Colonic mucosa (tissue), 4 donors: ENCODE measurements around the gene MLXIPL. TPM values are rescaled to one million over a fixed set of nuclear protein-coding genes. Genes with fewer than 3 reads are reported as not detected.

ENCODE experiments used
- DNase-seq: peaks from one replicate; pipeline ENCODE4 v3.0.0-alpha.2; 2020
- H3K27ac ChIP-seq: fragments of 200-600 bp; one replicate; pipeline ENCODE4 v1.8.0; 2021
- H3K27me3 ChIP-seq: fragments of 200-600 bp; one replicate; pipeline ENCODE4 v1.8.0; 2021
- H3K36me3 ChIP-seq: fragments of 200-600 bp; one replicate; pipeline ENCODE4 v1.8.0; 2021
- H3K4me1 ChIP-seq: fragments of 200-600 bp; one replicate; pipeline ENCODE4 v1.8.0; 2021; ENCODE audit warnings: mild to moderate bottlenecking
- H3K4me3 ChIP-seq: fragments of 200-600 bp; one replicate; pipeline ENCODE4 v1.8.0; 2021
- H3K9ac ChIP-seq, 2 donors: one replicate each; pipeline ENCODE4 v1.7.0; 2013; ENCODE audit warnings: control low read depth in 2 of 2, low read depth in 2 of 2, low read length in 2 of 2
- H3K9me3 ChIP-seq: fragments of 200-600 bp; one replicate; pipeline ENCODE4 v1.8.0; 2021
- intact Hi-C: fragments of 100-400 bp; cut with DNase I; formaldehyde crosslinking; loops from one replicate; pipeline ENCODE4 v1.14.1; 2022
- total RNA-seq, 2 donors: library from RNA; stranded (reverse); fragmentation: NEBNext Ultra II Directional in 1 of 2; extraction: Animal tissue kit (Norgen Biotek cat#: 25700) in 1 of 2; gene quantifications; one replicate each; pipeline ENCODE4 v1.2.1, GENCODE V29; 2021
- TF ChIP-seq, protein P1 (sequence below): fragments of 200-600 bp; IDR thresholded peaks from one replicate; pipeline ENCODE4 v1.8.0; 2022; ENCODE audit warnings: antibody characterized with exemption, mild to moderate bottlenecking
- donor health status: healthy.
- donor health status: DM: no; HTN: no; CAD: no.
- donor health status: DM: no; HTN: no; CAD: no.

The MLXIPL gene
- total RNA-seq, 2 donors from 2014 or later, result 9.5 to 15.7 TPM

DNA sequence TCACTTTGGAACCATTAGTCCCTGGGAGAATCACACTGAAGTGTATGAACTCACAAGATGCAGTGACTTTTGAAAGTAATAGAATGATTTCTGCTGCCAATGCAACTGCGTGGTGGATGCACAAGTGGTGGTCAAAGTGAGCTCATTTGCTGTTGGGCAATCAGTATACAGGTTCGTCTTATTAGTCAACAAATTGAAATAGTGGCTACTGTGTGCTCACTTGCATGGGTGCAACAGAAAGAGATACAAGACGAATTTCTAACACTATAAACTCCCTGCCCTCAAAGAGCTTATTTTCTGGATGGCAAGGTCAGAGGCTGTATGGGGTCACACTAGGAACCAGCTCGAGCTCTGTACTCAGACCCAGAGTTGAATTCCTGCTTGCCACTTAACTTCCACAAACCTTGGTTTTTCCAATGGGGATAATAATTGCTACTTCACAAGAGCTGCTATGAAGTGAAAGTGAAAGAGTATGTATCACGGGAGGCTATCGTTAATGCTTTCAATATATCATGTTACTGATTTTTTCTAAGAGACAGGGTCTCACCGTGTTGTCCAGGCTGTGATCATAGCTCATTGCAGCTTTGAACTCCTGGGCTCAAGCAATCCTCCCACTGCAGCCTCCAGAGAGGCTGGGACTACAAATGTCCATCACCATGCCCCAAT, 58.5 kb downstream of the MLXIPL start:
- peak overlapping the region; percentile 28 for H3K4me3 ChIP-seq
- no peaks in the 10 kb centered on the region for H3K9me3 ChIP-seq
- H3K4me1 ChIP-seq, result no peaks in the 10 kb centered on the region
- no peak overlapping the region for H3K27ac ChIP-seq
- intact Hi-C loops, result no loop called here
- no peak for DNase-seq
- H3K9ac ChIP-seq, result peak overlapping the region in 1 of 2 donors; percentile 51
- peaks cover 6% of the 10 kb centered on the region for H3K36me3 ChIP-seq
- TF ChIP-seq, protein P1, sequence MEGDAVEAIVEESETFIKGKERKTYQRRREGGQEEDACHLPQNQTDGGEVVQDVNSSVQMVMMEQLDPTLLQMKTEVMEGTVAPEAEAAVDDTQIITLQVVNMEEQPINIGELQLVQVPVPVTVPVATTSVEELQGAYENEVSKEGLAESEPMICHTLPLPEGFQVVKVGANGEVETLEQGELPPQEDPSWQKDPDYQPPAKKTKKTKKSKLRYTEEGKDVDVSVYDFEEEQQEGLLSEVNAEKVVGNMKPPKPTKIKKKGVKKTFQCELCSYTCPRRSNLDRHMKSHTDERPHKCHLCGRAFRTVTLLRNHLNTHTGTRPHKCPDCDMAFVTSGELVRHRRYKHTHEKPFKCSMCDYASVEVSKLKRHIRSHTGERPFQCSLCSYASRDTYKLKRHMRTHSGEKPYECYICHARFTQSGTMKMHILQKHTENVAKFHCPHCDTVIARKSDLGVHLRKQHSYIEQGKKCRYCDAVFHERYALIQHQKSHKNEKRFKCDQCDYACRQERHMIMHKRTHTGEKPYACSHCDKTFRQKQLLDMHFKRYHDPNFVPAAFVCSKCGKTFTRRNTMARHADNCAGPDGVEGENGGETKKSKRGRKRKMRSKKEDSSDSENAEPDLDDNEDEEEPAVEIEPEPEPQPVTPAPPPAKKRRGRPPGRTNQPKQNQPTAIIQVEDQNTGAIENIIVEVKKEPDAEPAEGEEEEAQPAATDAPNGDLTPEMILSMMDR, result no peak
- H3K27me3 ChIP-seq, result no peaks in the 10 kb centered on the region

DNA sequence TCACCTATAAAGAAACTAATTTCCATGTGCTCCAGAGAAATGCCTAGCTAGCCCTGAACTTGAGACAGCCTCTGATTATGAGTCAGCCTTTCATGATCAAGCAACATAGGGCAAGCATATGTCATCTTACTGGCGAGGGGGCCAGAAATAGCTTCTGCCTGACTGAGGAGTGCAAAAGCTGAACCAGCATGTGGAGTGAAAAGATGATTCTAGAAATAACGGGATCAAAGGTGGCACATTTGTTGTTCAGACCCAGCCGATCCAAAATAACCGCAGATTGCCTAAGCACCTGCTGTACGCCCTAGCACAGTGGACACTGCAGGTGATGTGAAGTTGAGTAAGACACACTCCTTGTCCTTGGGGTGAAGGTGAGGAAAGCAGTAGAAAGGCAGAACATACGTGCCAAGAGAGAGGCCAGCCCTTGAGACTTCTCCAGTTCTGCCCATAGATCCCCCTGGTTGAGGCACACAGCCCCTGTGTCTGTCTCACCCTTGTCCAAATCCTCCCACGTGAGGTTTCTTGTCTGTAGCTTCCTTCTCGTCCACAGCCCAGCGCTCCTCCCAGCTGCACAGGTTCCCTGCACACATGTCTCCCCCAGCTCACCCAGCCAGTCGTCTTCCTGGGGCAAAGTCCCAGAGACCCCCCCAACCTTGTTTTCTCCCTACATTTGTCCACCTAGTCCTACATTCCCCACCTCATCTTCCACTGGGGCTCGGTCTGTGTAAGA, 64.0 kb downstream of the MLXIPL start:
- intact Hi-C loops, result no loop called here
- Histone ChIP-seq H3K36me3 (no peaks in the 10 kb centered on the region), H3K4me3 (no peak overlapping the region), H3K27me3 (no peaks in the 10 kb centered on the region), H3K9ac (no peak overlapping the region), H3K27ac (no peak overlapping the region), H3K4me1 (peaks cover 11% of the 10 kb centered on the region), H3K9me3 (no peaks in the 10 kb centered on the region)
- DNase-seq, result no peak
- TF ChIP-seq, protein P1, result no peak

DNA sequence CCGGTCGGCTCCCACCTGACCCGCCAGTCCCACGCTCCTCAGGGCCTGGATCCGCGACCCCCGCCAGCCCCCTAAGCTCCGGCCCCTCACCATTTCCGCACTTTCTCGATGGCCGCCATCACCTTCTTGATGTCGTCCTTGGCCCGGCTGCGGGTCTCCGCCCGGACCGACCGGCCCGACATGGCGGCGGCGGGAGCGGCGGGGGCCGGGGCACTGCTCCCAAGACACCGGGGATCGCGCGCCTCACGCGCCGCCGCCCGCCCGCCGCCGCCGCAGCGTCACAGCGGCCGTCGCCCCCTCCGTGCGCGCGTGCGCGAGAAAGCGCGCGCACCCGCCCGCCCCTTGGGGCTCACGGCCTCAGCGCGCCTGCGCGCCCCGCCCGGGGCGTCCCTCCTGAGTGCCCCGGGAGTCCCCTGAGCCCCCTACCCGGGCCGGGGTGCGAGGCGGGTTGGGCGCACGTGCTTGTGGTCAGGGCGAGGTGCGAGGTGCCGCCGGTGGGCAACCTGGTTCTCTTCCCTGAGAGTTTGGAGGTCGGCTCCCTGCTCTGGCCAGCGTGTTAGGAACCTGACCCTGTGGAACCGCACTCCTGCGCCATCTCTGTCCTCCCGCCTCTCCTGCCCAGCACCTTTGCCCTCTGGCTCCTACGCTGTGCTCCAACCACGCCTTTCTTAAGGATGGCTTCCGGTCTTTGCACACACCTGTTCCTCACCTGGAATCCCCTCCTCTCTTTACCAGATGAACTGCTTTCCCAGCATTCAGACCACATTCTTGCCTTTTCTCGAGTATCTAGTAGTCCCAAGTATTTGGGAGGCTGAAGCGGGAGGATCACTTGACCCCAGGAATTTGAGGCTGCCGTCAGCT, 66.7 kb downstream of the MLXIPL start, which contains the start of gene BCL7B:
Gene BCL7B, minus strand, starts transcription at position 294 of the 861 bp plus-strand sequence. Its CDS starts 112 bp downstream, at position 182.
- H3K27ac ChIP-seq, result peak within 1 kb of the TSS; percentile 92
- intact Hi-C loops, result no loop called here
- peak; percentile 79 for DNase-seq
- H3K4me1 ChIP-seq, result peaks cover 14% of the 10 kb centered on the region
- no peaks in the 10 kb centered on the region for H3K9me3 ChIP-seq
- TF ChIP-seq, protein P1, result no peak
- H3K9ac ChIP-seq, result peak within 1 kb of the TSS; percentile 97
- H3K4me3 ChIP-seq, result peak within 1 kb of the TSS; percentile 45
- no peaks in the 10 kb centered on the region for H3K36me3 ChIP-seq
- H3K27me3 ChIP-seq, result no peaks in the 10 kb centered on the region

DNA sequence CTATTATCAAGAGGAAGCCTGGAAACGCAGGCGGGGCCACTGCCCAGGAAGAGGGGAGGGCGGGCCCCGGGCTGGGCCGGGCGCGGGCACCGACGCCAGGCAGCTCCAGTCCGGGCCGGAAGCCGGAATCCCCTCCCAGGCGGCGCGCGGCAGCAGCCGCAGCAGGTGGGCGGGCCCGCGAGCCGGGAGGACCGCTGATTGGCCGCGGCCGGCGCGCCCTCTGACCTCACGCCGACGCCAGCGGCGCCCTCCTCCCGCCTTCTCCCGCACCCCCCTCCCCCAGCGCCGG, 67.3 kb downstream of the MLXIPL start:
- peak overlapping the region; percentile 92 for H3K27ac ChIP-seq
- no peaks in the 10 kb centered on the region for H3K36me3 ChIP-seq
- H3K27me3 ChIP-seq, result no peaks in the 10 kb centered on the region
- peak overlapping the region; percentile 45 for H3K4me3 ChIP-seq
- peak overlapping the region; percentile 97 for H3K9ac ChIP-seq
- H3K4me1 ChIP-seq, result peaks cover 14% of the 10 kb centered on the region
- TF ChIP-seq, protein P1, result no peak
- intact Hi-C loops, result no loop called here
- peak; percentile 93 for DNase-seq
- no peaks in the 10 kb centered on the region for H3K9me3 ChIP-seq
